HCT116 (cell line): ENCODE data around the gene TRIM43. TPM values are rescaled to one million over a fixed set of nuclear protein-coding genes. Genes with fewer than 3 reads are reported as not detected.

Experiments used
- ATAC-seq: fragments of 200-7000 bp; cut with Tn5 transposase; 2 replicates; pipeline ENCODE4 v1.9.1; 2020; ENCODE audit warnings: mild to moderate bottlenecking, moderate library complexity
- BruUV-seq: library from RNA; stranded (reverse); fragments of 400-500 nt; replicated peaks from 2 replicates; lab custom pipeline; 2021; lab: Mats Ljungman, UMichigan
- CTCF ChIA-PET: fragments of 300-600 bp; sonication (Branson Sonifier 250); formaldehyde crosslinking; loops from one replicate; lab custom pipeline; 2021; ENCODE audit warnings: antibody characterized with exemption; lab: Charles Lee
- POLR2A ChIA-PET: fragments of 300-600, 350-600 bp; sonication (Branson Sonifier 250); formaldehyde crosslinking; loops from one replicate; lab custom pipeline; 2021; ENCODE audit warnings: antibody characterized with exemption; lab: Charles Lee
- RAD21 ChIA-PET, 2 experiments: fragments of 300-600 bp; sonication (Branson Sonifier 250); formaldehyde crosslinking; loops; one replicate each; lab custom pipeline; 2023; ENCODE audit warnings: low total read pairs in 2 of 2; ENCODE audit not compliant: uncharacterized antibody in 2 of 2, unreplicated experiment in 2 of 2, low non-redundant PET in 1 of 2; lab: Charles Lee
- DNase-seq: peaks from one replicate; pipeline ENCODE4 v3.0.0-alpha.2; 2010; ENCODE audit warnings: low read depth, low spot score
- H2AFZ ChIP-seq: fragments of 200-600 bp; shearing (Covaris generic), sonication (generic); 2 replicates; pipeline ENCODE4 v1.6.1; 2017; ENCODE audit warnings: low read depth, mixed run types, mixed read lengths, antibody characterized with exemption, low read length; ENCODE audit not compliant: poor library complexity, severe bottlenecking
- H3K27ac ChIP-seq: 2 replicates; pipeline ENCODE4 v1.5.1; 2012; ENCODE audit warnings: low read depth, low read length
- H3K27me3 ChIP-seq: fragments of 200-600 bp; sonication (generic); 2 replicates; pipeline ENCODE4 v1.6.1; 2016; ENCODE audit warnings: mixed run types, low read length, mixed read lengths; ENCODE audit not compliant: insufficient read depth
- H3K36me3 ChIP-seq, 2 experiments: fragments of 200-500 bp in 1 of 2; fragments of 200-600 bp in 1 of 2; sonication (Bioruptor generic) in 1 of 2; sonication (generic) in 1 of 2; 2 replicates each; pipeline versions ENCODE4 v1.5.1 to v1.6.1; 2014 to 2016; ENCODE audit warnings: low read length in 2 of 2, inconsistent platforms in 1 of 2, mixed read lengths in 1 of 2, mixed run types in 1 of 2; ENCODE audit not compliant: insufficient read depth in 2 of 2, control insufficient read depth in 1 of 2
- H3K4me1 ChIP-seq, 2 experiments: fragments of 200-600 bp in 1 of 2; sonication (generic) in 1 of 2; 2 replicates each; pipeline versions ENCODE4 v1.5.1 to v1.6.1; 2012 to 2017; ENCODE audit warnings: low read length in 2 of 2, inconsistent platforms in 1 of 2, mild to moderate bottlenecking in 1 of 2, mixed read lengths in 1 of 2, mixed run types in 1 of 2, moderate library complexity in 1 of 2; ENCODE audit not compliant: insufficient read depth in 2 of 2, control insufficient read depth in 1 of 2
- H3K4me2 ChIP-seq: fragments of 200-600 bp; sonication (generic); 2 replicates; pipeline ENCODE4 v1.6.1; 2017; ENCODE audit warnings: mixed run types, low read length, mixed read lengths
- H3K4me3 ChIP-seq, 2 experiments: fragments of 200-600 bp in 1 of 2; sonication (generic) in 1 of 2; replicated peaks in 1 of 2; 2 replicates each; pipeline ENCODE4 v1.5.1; 2011 to 2016; ENCODE audit warnings: low read length in 2 of 2, control low read depth in 1 of 2, low read depth in 1 of 2, mild to moderate bottlenecking in 1 of 2, mixed read lengths in 1 of 2, mixed run types in 1 of 2
- H3K79me2 ChIP-seq: fragments of 200-600 bp; sonication (generic); 2 replicates; pipeline ENCODE4 v1.6.1; 2017; ENCODE audit warnings: mild to moderate bottlenecking, mixed run types, low read length, moderate library complexity, mixed read lengths; ENCODE audit not compliant: insufficient read depth
- H3K9ac ChIP-seq: fragments of 200-600 bp; sonication (generic); 2 replicates; pipeline ENCODE4 v1.6.1; 2016; ENCODE audit warnings: low read length, mixed read lengths
- H3K9me2 ChIP-seq: fragments of 200-600 bp; sonication (generic), shearing (Covaris generic); 2 replicates; pipeline ENCODE4 v1.6.1; 2017; ENCODE audit warnings: mixed run types, mild to moderate bottlenecking, moderate library complexity; ENCODE audit not compliant: insufficient read depth
- H3K9me3 ChIP-seq, 2 experiments: fragments of 200-500 bp in 1 of 2; fragments of 200-600 bp in 1 of 2; sonication (Bioruptor generic) in 1 of 2; sonication (generic) in 1 of 2; 2 replicates each; pipeline ENCODE4 v1.6.1; 2014 to 2017; ENCODE audit warnings: low read length in 2 of 2, mixed read lengths in 2 of 2, inconsistent platforms in 1 of 2, low read depth in 1 of 2, mild to moderate bottlenecking in 1 of 2, mixed run types in 1 of 2, moderate library complexity in 1 of 2; ENCODE audit not compliant: control insufficient read depth in 1 of 2, insufficient read depth in 1 of 2
- H4K20me1 ChIP-seq: fragments of 200-600 bp; sonication (generic), shearing (Covaris generic); 2 replicates; pipeline ENCODE4 v1.6.1; 2017; ENCODE audit warnings: mixed run types, mild to moderate bottlenecking, moderate library complexity; ENCODE audit not compliant: insufficient read depth
- EGR1 ChIP-seq: IDR thresholded peaks from 2 replicates; pipeline ENCODE4 v1.6.1; 2012; ENCODE audit warnings: low read depth
- ELF1 ChIP-seq: IDR thresholded peaks from 2 replicates; pipeline ENCODE4 v1.6.1; 2012; ENCODE audit warnings: low read depth, borderline replicate concordance
- EZH2 ChIP-seq: fragments of 200-600 bp; sonication (generic); IDR thresholded peaks from 2 replicates; pipeline ENCODE4 v1.6.1; 2017; ENCODE audit warnings: antibody characterized with exemption, mixed run types
- EZH2phosphoT487 ChIP-seq: fragments of 200-600 bp; IDR thresholded peaks from 2 replicates; pipeline ENCODE4 v1.6.1; 2018; ENCODE audit warnings: antibody characterized with exemption, borderline replicate concordance
- FOSL1 ChIP-seq: IDR thresholded peaks from 2 replicates; pipeline ENCODE4 v1.6.1; 2012; ENCODE audit warnings: low read depth
- POLR2AphosphoS5 ChIP-seq: IDR thresholded peaks from 2 replicates; pipeline ENCODE4 v1.6.1; 2011; ENCODE audit warnings: mild to moderate bottlenecking, low read depth, low read length, moderate library complexity
- RAD21 ChIP-seq: IDR thresholded peaks from 2 replicates; pipeline ENCODE4 v1.6.1; 2012; ENCODE audit warnings: low read depth, mild to moderate bottlenecking
- SIN3A ChIP-seq: IDR thresholded peaks from 2 replicates; pipeline ENCODE4 v1.6.1; 2012; ENCODE audit warnings: low read depth
- SP1 ChIP-seq: IDR thresholded peaks from 2 replicates; pipeline ENCODE4 v1.6.1; 2012; ENCODE audit warnings: low read depth
- SRF ChIP-seq: IDR thresholded peaks from 2 replicates; pipeline ENCODE4 v1.6.1; 2012; ENCODE audit warnings: low read depth
- YY1 ChIP-seq: IDR thresholded peaks from 2 replicates; pipeline ENCODE4 v1.6.1; 2011; ENCODE audit warnings: low read length, low read depth, moderate library complexity, mild to moderate bottlenecking; ENCODE audit not compliant: insufficient replicate concordance; ENCODE audit errors: extremely low read depth
- ZFX ChIP-seq: fragments of 450-650 bp; IDR thresholded peaks from 2 replicates; pipeline ENCODE4 v1.6.1; 2017
- ZNF274 ChIP-seq: fragments of 200-500 bp; sonication (Bioruptor generic); IDR thresholded peaks from 2 replicates; pipeline ENCODE4 v1.6.1; 2014; ENCODE audit warnings: mild to moderate bottlenecking, low read depth, low read length, inconsistent platforms
- intact Hi-C: fragments of 100-400 bp; cut with micrococcal nuclease; formaldehyde crosslinking; loops from 2 replicates; pipeline ENCODE4 v1.10.0; 2022
- total RNA-seq: library from RNA; stranded (reverse); gene quantifications from one replicate; pipeline ENCODE4 v1.2.1, GENCODE V29; 2021; ENCODE audit not compliant: unreplicated experiment
- TF ChIP-seq, protein P1 (sequence below): IDR thresholded peaks from 2 replicates; pipeline ENCODE4 v1.6.1; 2012
- TF ChIP-seq, protein P2 (sequence below): IDR thresholded peaks from 2 replicates; pipeline ENCODE4 v1.6.1; 2012
- TF ChIP-seq, protein P3 (sequence below): IDR thresholded peaks from 2 replicates; pipeline ENCODE4 v1.6.1; 2012; ENCODE audit warnings: low read depth

Gene TRIM43
- total RNA-seq, 1 experiment from 2014 or later = not detected

DNA sequence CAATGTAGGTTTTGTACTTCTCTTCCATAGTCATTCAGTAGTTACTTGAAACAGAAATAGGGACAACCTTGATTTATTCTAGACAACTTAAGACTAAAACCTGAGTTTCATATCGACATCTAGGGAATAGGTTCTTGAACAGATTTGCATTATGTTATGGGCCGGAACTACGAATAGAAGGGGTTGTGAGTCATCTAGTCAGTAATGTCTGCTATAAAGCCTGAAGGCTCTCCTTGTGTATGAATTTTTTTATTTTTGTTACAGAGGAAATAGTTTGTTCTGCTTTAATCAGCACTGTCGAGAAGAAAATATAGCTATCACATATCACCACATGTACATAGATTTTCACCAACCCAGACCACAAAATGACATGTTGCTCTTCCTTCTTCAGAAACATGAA is 17.3 kb upstream of the TRIM43 start:
- DNase-seq (no peak), ATAC-seq (no peak)
- Histone ChIP-seq H3K9me3 (no peaks in the 10 kb centered on the region), H3K9me2 (no peaks in the 10 kb centered on the region), H3K27me3 (no peaks in the 10 kb centered on the region), H2AFZ (no peak overlapping the region), H3K4me2 (no peak overlapping the region), H3K36me3 (no peaks in the 10 kb centered on the region), H3K9ac (no peak overlapping the region), H3K79me2 (no peaks in the 10 kb centered on the region), H3K27ac (no peak overlapping the region), H3K4me1 (no peaks in the 10 kb centered on the region), H3K4me3 (no peak overlapping the region), H4K20me1 (no peaks in the 10 kb centered on the region)
- ChIA-PET CTCF (no interaction called here), POLR2A (no interaction called here), RAD21 (no interaction called here)
- intact Hi-C loops = no loop called here
- TF ChIP-seq, protein P1, sequence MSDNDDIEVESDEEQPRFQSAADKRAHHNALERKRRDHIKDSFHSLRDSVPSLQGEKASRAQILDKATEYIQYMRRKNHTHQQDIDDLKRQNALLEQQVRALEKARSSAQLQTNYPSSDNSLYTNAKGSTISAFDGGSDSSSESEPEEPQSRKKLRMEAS = no peak
- TF ChIP-seq, protein P2, sequence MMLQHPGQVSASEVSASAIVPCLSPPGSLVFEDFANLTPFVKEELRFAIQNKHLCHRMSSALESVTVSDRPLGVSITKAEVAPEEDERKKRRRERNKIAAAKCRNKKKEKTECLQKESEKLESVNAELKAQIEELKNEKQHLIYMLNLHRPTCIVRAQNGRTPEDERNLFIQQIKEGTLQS = no peak
- TF ChIP-seq ZNF274 = no peak
- TF ChIP-seq FOSL1 = no peak
- TF ChIP-seq SP1 = no peak
- TF ChIP-seq EZH2phosphoT487 = no peak
- TF ChIP-seq SRF = no peak
- TF ChIP-seq, protein P3, sequence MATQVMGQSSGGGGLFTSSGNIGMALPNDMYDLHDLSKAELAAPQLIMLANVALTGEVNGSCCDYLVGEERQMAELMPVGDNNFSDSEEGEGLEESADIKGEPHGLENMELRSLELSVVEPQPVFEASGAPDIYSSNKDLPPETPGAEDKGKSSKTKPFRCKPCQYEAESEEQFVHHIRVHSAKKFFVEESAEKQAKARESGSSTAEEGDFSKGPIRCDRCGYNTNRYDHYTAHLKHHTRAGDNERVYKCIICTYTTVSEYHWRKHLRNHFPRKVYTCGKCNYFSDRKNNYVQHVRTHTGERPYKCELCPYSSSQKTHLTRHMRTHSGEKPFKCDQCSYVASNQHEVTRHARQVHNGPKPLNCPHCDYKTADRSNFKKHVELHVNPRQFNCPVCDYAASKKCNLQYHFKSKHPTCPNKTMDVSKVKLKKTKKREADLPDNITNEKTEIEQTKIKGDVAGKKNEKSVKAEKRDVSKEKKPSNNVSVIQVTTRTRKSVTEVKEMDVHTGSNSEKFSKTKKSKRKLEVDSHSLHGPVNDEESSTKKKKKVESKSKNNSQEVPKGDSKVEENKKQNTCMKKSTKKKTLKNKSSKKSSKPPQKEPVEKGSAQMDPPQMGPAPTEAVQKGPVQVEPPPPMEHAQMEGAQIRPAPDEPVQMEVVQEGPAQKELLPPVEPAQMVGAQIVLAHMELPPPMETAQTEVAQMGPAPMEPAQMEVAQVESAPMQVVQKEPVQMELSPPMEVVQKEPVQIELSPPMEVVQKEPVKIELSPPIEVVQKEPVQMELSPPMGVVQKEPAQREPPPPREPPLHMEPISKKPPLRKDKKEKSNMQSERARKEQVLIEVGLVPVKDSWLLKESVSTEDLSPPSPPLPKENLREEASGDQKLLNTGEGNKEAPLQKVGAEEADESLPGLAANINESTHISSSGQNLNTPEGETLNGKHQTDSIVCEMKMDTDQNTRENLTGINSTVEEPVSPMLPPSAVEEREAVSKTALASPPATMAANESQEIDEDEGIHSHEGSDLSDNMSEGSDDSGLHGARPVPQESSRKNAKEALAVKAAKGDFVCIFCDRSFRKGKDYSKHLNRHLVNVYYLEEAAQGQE = no peak
- no peak for TF ChIP-seq POLR2AphosphoS5
- TF ChIP-seq ZFX = no peak
- TF ChIP-seq ELF1 = no peak
- TF ChIP-seq EGR1 = no peak
- no peak for TF ChIP-seq RAD21
- TF ChIP-seq EZH2 = no peak
- TF ChIP-seq SIN3A = no peak
- no peak for TF ChIP-seq YY1
- BruUV-seq = no TSS peak
